Effector memory CD4-positive, alpha-beta T cell (primary cell): ENCODE results near the gene PI4KA.
"Not testable (repeated sequence)": the region's sequence is repeated elsewhere in the genome, so short reads cannot be mapped to it uniquely, and the experiment has no call there.

ENCODE experiments used
- DNase-seq, 3 donors: peaks; one replicate each; pipeline ENCODE4 v3.0.0-alpha.2; 2020
- H3K27ac ChIP-seq: 2 replicates; pipeline ENCODE4 v1.7.0; 2013; ENCODE audit warnings: mild to moderate bottlenecking, low read length, moderate library complexity; ENCODE audit not compliant: insufficient read depth, poor library complexity, severe bottlenecking
- H3K27me3 ChIP-seq: replicated peaks from 2 replicates; pipeline ENCODE4 v1.7.0; 2013; ENCODE audit warnings: mild to moderate bottlenecking, low read length; ENCODE audit not compliant: insufficient read depth, control insufficient read depth, poor library complexity, severe bottlenecking
- H3K36me3 ChIP-seq: 2 replicates; pipeline ENCODE4 v1.7.0; 2013; ENCODE audit warnings: mild to moderate bottlenecking, low read length, moderate library complexity; ENCODE audit not compliant: control insufficient read depth, insufficient read depth
- H3K4me1 ChIP-seq: 2 replicates; pipeline ENCODE4 v1.7.0; 2013; ENCODE audit warnings: low read length, mild to moderate bottlenecking; ENCODE audit not compliant: control insufficient read depth, insufficient read depth, poor library complexity, severe bottlenecking
- H3K4me3 ChIP-seq: 2 replicates; pipeline ENCODE4 v1.7.0; 2013; ENCODE audit warnings: low read length, low read depth, mild to moderate bottlenecking; ENCODE audit not compliant: insufficient read depth, poor library complexity, severe bottlenecking
- H3K9me3 ChIP-seq: 2 replicates; pipeline ENCODE4 v1.7.0; 2013; ENCODE audit warnings: mild to moderate bottlenecking, low read length, moderate library complexity; ENCODE audit not compliant: control insufficient read depth
- total RNA-seq, 3 donors: gene quantifications; one replicate each; lab custom pipeline; 2026; lab: John Stamatoyannopoulos, UW

PI4KA gene
- total RNA-seq, result 171 to 246 (median 209) reads per million in 3 donors

- H3K36me3 ChIP-seq, result peaks cover 7% of the 10 kb centered on the region
- peak within 1 kb of the TSS; percentile 72 for H3K27ac ChIP-seq
- peak; percentile 94 to 98 (median 97) for DNase-seq
- no peaks in the 10 kb centered on the region for H3K27me3 ChIP-seq
- peaks cover 10% of the 10 kb centered on the region for H3K4me1 ChIP-seq
- no peaks in the 10 kb centered on the region for H3K9me3 ChIP-seq
- H3K4me3 ChIP-seq, result peak within 1 kb of the TSS; percentile 75
Measured at GRCh38 chr22:20858615-20859416, at the start of gene PI4KA, which contains the start of gene SNAP29. TSS of gene PI4KA (minus strand) at chr22:20858811. CDS start at chr22:20858725, 86 bp downstream. TSS of gene SNAP29 (plus strand) at chr22:20859007. CDS start at chr22:20859111, 104 bp downstream.

GRCh38 chr22:20906387-20906767 is 47.8 kb upstream of the PI4KA start:
- H3K4me3 ChIP-seq, result no peak overlapping the region
- no peaks in the 10 kb centered on the region for H3K9me3 ChIP-seq
- H3K36me3 ChIP-seq, result no peaks in the 10 kb centered on the region
- H3K27me3 ChIP-seq, result no peaks in the 10 kb centered on the region
- H3K4me1 ChIP-seq, result no peaks in the 10 kb centered on the region
- no peak overlapping the region for H3K27ac ChIP-seq
- DNase-seq, result no peak

- Histone ChIP-seq H3K27ac (no peak overlapping the region), H3K36me3 (no peaks in the 10 kb centered on the region), H3K4me3 (no peak overlapping the region), H3K27me3 (no peaks in the 10 kb centered on the region), H3K4me1 (no peaks in the 10 kb centered on the region), H3K9me3 (no peaks in the 10 kb centered on the region)
- no peak for DNase-seq
Measured at GRCh38 chr22:20905415-20906386, 47.1 kb upstream of the PI4KA start.

GRCh38 chr22:20904980-20905355 is 46.4 kb upstream of the PI4KA start:
- H3K27me3 ChIP-seq, result no peaks in the 10 kb centered on the region
- H3K9me3 ChIP-seq, result no peaks in the 10 kb centered on the region
- no peak for DNase-seq
- no peaks in the 10 kb centered on the region for H3K36me3 ChIP-seq
- H3K4me3 ChIP-seq, result no peak overlapping the region
- no peaks in the 10 kb centered on the region for H3K4me1 ChIP-seq
- H3K27ac ChIP-seq, result no peak overlapping the region

GRCh38 chr22:20904008-20904979 is 45.7 kb upstream of the PI4KA start:
- no peaks in the 10 kb centered on the region for H3K27me3 ChIP-seq
- H3K4me1 ChIP-seq, result no peaks in the 10 kb centered on the region
- H3K36me3 ChIP-seq, result no peaks in the 10 kb centered on the region
- DNase-seq, result no peak
- H3K27ac ChIP-seq, result no peak overlapping the region
- H3K4me3 ChIP-seq, result no peak overlapping the region
- no peaks in the 10 kb centered on the region for H3K9me3 ChIP-seq

GRCh38 chr22:20903093-20903492 is 44.5 kb upstream of the PI4KA start:
- Histone ChIP-seq H3K27me3 (no peaks in the 10 kb centered on the region), H3K27ac (no peak overlapping the region), H3K4me3 (no peak overlapping the region), H3K4me1 (no peaks in the 10 kb centered on the region), H3K36me3 (no peaks in the 10 kb centered on the region), H3K9me3 (no peaks in the 10 kb centered on the region)
- DNase-seq, result no peak

GRCh38 chr22:20901093-20902033 is 42.8 kb upstream of the PI4KA start:
- H3K27me3 ChIP-seq, result not testable (repeated sequence)

GRCh38 chr22:20899827-20900423 is 41.3 kb upstream of the PI4KA start:
- Histone ChIP-seq H3K9me3 (no peaks in the 10 kb centered on the region), H3K27ac (no peak overlapping the region)

More at GRCh38 chr22:20901093-20902033, 42.8 kb upstream of the PI4KA start:
- DNase-seq, H3K27ac ChIP-seq, H3K36me3 ChIP-seq, H3K4me1 ChIP-seq, H3K9me3 ChIP-seq, H3K4me3 ChIP-seq: not testable (repeated sequence)

More at GRCh38 chr22:20899827-20900423, 41.3 kb upstream of the PI4KA start:
- H3K4me3 ChIP-seq, result no peak overlapping the region
- H3K36me3 ChIP-seq, result no peaks in the 10 kb centered on the region
- H3K27me3 ChIP-seq, result no peaks in the 10 kb centered on the region
- H3K4me1 ChIP-seq, result no peaks in the 10 kb centered on the region
- DNase-seq, result no peak
